H9 (cell line): ENCODE results near the gene PCDHB7. TPM values are rescaled to one million over a fixed set of nuclear protein-coding genes. Genes with fewer than 3 reads are reported as not detected.
A peak's percentile ranks its signal among the peaks of the same experiment; 100 is the strongest.
"Not testable (repeated sequence)": the region's sequence is repeated elsewhere in the genome, so short reads cannot be mapped to it uniquely, and the experiment has no call there.

Experiments used
- DNase-seq: peaks from one replicate; pipeline ENCODE4 v3.0.0-alpha.2; 2017
- H2AFZ ChIP-seq: one replicate; pipeline ENCODE4 v1.6.1; 2013; ENCODE audit warnings: mild to moderate bottlenecking, low read length, control low read depth, moderate library complexity
- H2AK5ac ChIP-seq: 2 replicates; pipeline ENCODE4 v1.6.1; 2013; ENCODE audit warnings: low read length, control low read depth, mixed read lengths; ENCODE audit not compliant: insufficient read length
- H2BK120ac ChIP-seq: one replicate; pipeline ENCODE4 v1.6.1; 2013; ENCODE audit warnings: low read depth, mild to moderate bottlenecking, low read length, control low read depth, inconsistent platforms; ENCODE audit not compliant: poor library complexity, severe bottlenecking
- H2BK12ac ChIP-seq: 2 replicates; pipeline ENCODE4 v1.6.1; 2013; ENCODE audit warnings: low read length, control low read depth, mixed read lengths, low read depth; ENCODE audit not compliant: insufficient read length
- H2BK15ac ChIP-seq: 2 replicates; pipeline ENCODE4 v1.6.1; 2013; ENCODE audit warnings: low read depth, low read length, control low read depth
- H2BK20ac ChIP-seq: one replicate; pipeline ENCODE4 v1.6.1; 2013; ENCODE audit warnings: low read depth, mild to moderate bottlenecking, low read length, control low read depth, inconsistent platforms; ENCODE audit not compliant: poor library complexity, severe bottlenecking
- H2BK5ac ChIP-seq: 2 replicates; pipeline ENCODE4 v1.6.1; 2013; ENCODE audit warnings: low read length, control low read depth, mixed read lengths; ENCODE audit not compliant: insufficient read length
- H3K14ac ChIP-seq: 2 replicates; pipeline ENCODE4 v1.6.1; 2013; ENCODE audit warnings: low read length, control low read depth; ENCODE audit not compliant: insufficient read depth
- H3K18ac ChIP-seq: 2 replicates; pipeline ENCODE4 v1.6.1; 2013; ENCODE audit warnings: low read depth, mild to moderate bottlenecking, mixed read lengths, low read length, control low read depth; ENCODE audit not compliant: insufficient read length
- H3K23ac ChIP-seq: 2 replicates; pipeline ENCODE4 v1.6.1; 2013; ENCODE audit warnings: low read length, control low read depth, mixed read lengths, low read depth; ENCODE audit not compliant: insufficient read length
- H3K23me2 ChIP-seq: 2 replicates; pipeline ENCODE4 v1.6.1; 2013; ENCODE audit warnings: low read depth, mild to moderate bottlenecking, mixed read lengths, low read length, control low read depth; ENCODE audit not compliant: insufficient read length, poor library complexity, severe bottlenecking
- H3K27ac ChIP-seq: 2 replicates; pipeline ENCODE4 v1.5.1; 2013; ENCODE audit warnings: low read length, control low read depth, mixed read lengths, low read depth; ENCODE audit not compliant: insufficient read length
- H3K27me3 ChIP-seq: 2 replicates; pipeline ENCODE4 v1.6.1; 2013; ENCODE audit warnings: low read length, control low read depth, inconsistent platforms; ENCODE audit not compliant: insufficient read depth
- H3K4ac ChIP-seq: 2 replicates; pipeline ENCODE4 v1.6.1; 2013; ENCODE audit warnings: low read depth, mild to moderate bottlenecking, control low read depth, inconsistent platforms, low read length, moderate library complexity
- H3K4me1 ChIP-seq: 2 replicates; pipeline ENCODE4 v1.6.1; 2013; ENCODE audit warnings: low read length, control low read depth, inconsistent platforms; ENCODE audit not compliant: insufficient read depth
- H3K4me2 ChIP-seq: 2 replicates; pipeline ENCODE4 v1.6.1; 2013; ENCODE audit warnings: low read length, control low read depth, mixed read lengths; ENCODE audit not compliant: insufficient read length, insufficient read depth
- H3K56ac ChIP-seq: 2 replicates; pipeline ENCODE4 v1.6.1; 2013; ENCODE audit warnings: low read depth, mild to moderate bottlenecking, mixed read lengths, low read length, control low read depth; ENCODE audit not compliant: insufficient read length
- H3K79me1 ChIP-seq: 2 replicates; pipeline ENCODE4 v1.6.1; 2013; ENCODE audit warnings: low read depth, mild to moderate bottlenecking, moderate library complexity, low read length, control low read depth, inconsistent platforms; ENCODE audit not compliant: insufficient read depth, poor library complexity, severe bottlenecking
- H3K79me2 ChIP-seq: 2 replicates; pipeline ENCODE4 v1.6.1; 2013; ENCODE audit warnings: low read length, control low read depth, inconsistent platforms; ENCODE audit not compliant: insufficient read depth
- H3K9ac ChIP-seq: 2 replicates; pipeline ENCODE4 v1.6.1; 2013; ENCODE audit warnings: low read length, control low read depth, mixed read lengths; ENCODE audit not compliant: insufficient read length; ENCODE audit errors: extremely low read depth
- H3K9me3 ChIP-seq: one replicate; pipeline ENCODE4 v1.6.1; 2013; ENCODE audit warnings: low read depth, low read length, inconsistent platforms; ENCODE audit not compliant: control insufficient read depth
- H3T11ph ChIP-seq: one replicate; pipeline ENCODE4 v1.6.1; 2013; ENCODE audit warnings: mild to moderate bottlenecking, low read length, control low read depth, inconsistent platforms
- H4K20me1 ChIP-seq: one replicate; pipeline ENCODE4 v1.6.1; 2013; ENCODE audit not compliant: control insufficient read depth, insufficient read length, insufficient read depth
- H4K5ac ChIP-seq: 2 replicates; pipeline ENCODE4 v1.6.1; 2013; ENCODE audit warnings: low read depth, mild to moderate bottlenecking, mixed read lengths, low read length, control low read depth; ENCODE audit not compliant: insufficient read length
- H4K8ac ChIP-seq: replicated peaks from 2 replicates; pipeline ENCODE4 v1.6.1; 2013; ENCODE audit warnings: low read length, control low read depth, mixed read lengths, low read depth; ENCODE audit not compliant: insufficient read length
- H4K91ac ChIP-seq: 2 replicates; pipeline ENCODE4 v1.6.1; 2013; ENCODE audit warnings: low read depth, mild to moderate bottlenecking, moderate library complexity, mixed read lengths, low read length, control low read depth; ENCODE audit not compliant: insufficient read length
- H3K27ac Mint-ChIP-seq, 3 experiments: 2 replicates in 2 of 3; 3 replicates in 1 of 3; pipeline ENCODE4 v1.8.0; 2020 to 2021; ENCODE audit warnings: mixed read lengths in 3 of 3, mild to moderate bottlenecking in 1 of 3, moderate library complexity in 1 of 3
- H3K27me3 Mint-ChIP-seq: 2 replicates; pipeline ENCODE4 v1.8.0; 2021; ENCODE audit warnings: low read depth, mild to moderate bottlenecking, moderate library complexity, mixed read lengths
- H3K36me3 Mint-ChIP-seq, 3 experiments: 2 replicates in 2 of 3; 3 replicates in 1 of 3; pipeline ENCODE4 v1.8.0; 2020 to 2021; ENCODE audit warnings: low read depth in 3 of 3, mixed read lengths in 3 of 3; ENCODE audit not compliant: insufficient read depth in 1 of 3
- H3K4me1 Mint-ChIP-seq, 2 experiments: 2 replicates each; pipeline ENCODE4 v1.8.0; 2020; ENCODE audit warnings: mixed read lengths in 2 of 2
- H3K4me3 Mint-ChIP-seq, 2 experiments: 2 replicates in 1 of 2; 3 replicates in 1 of 2; pipeline ENCODE4 v1.8.0; 2020 to 2021; ENCODE audit warnings: mild to moderate bottlenecking in 2 of 2, mixed read lengths in 2 of 2, moderate library complexity in 1 of 2
- H3K9me3 Mint-ChIP-seq, 2 experiments: 2 replicates in 1 of 2; 3 replicates in 1 of 2; pipeline ENCODE4 v1.8.0; 2020; ENCODE audit warnings: mild to moderate bottlenecking in 2 of 2, mixed read lengths in 2 of 2, moderate library complexity in 1 of 2
- CTCF ChIP-seq: fragments of 200-600 bp; sonication (generic); conservative IDR thresholded peaks from 3 replicates; pipeline ENCODE4 v1.8.0; 2021; ENCODE audit warnings: antibody characterized with exemption, mild to moderate bottlenecking
- WGBS: extraction: QIAGEN DNeasy Blood & Tissue Kit; methylation state at CpG from one replicate; pipeline ENCODE4 v1.1.7; 2013; ENCODE audit warnings: missing lambda C conversion rate, low lambda C conversion rate, mixed read lengths; ENCODE audit not compliant: insufficient read length; ENCODE audit errors: extremely low coverage; 5-methylcytosine and 5-hydroxymethylcytosine counted together
- total RNA-seq: library from RNA; stranded (reverse); gene quantifications from 2 replicates; pipeline ENCODE4 v1.2.1, GENCODE V29; 2021

The PCDHB7 gene
- total RNA-seq, 1 experiment from 2014 or later, result 0.52 TPM

GRCh38 chr5:141155540-141156374 lies 16.7 kb upstream of the PCDHB7 start:
- H3K23ac ChIP-seq, result no peak overlapping the region
- no peak overlapping the region for H2BK5ac ChIP-seq
- H3K9ac ChIP-seq, result no peak overlapping the region
- H3K23me2 ChIP-seq, result no peaks in the 10 kb centered on the region
- H2AFZ ChIP-seq, result peak overlapping the region; percentile 64
- no CpG with 5 or more reads among the region's 21 CpGs for WGBS
- peaks cover 1 to 25% (median 8%) of the 10 kb centered on the region in 3 experiments; a peak in 6 of 7 replicates for H3K36me3 Mint-ChIP-seq
- no peak overlapping the region for H3K14ac ChIP-seq
- no peak overlapping the region for H2BK120ac ChIP-seq
- H3T11ph ChIP-seq, result no peak overlapping the region
- H3K79me1 ChIP-seq, result no peaks in the 10 kb centered on the region
- H3K4me1 ChIP-seq, result no peaks in the 10 kb centered on the region
- H3K27me3 ChIP-seq, result no peaks in the 10 kb centered on the region
- no peaks in the 10 kb centered on the region for H4K20me1 ChIP-seq
- H4K8ac ChIP-seq, result no peak overlapping the region
- peaks cover 5% of the 10 kb centered on the region for H3K9me3 ChIP-seq
- H3K9me3 Mint-ChIP-seq, result peaks cover 34 to 39% of the 10 kb centered on the region in 2 experiments
- TF ChIP-seq CTCF, result peak; percentile 78
- H3K27me3 Mint-ChIP-seq, result peaks cover 4% of the 10 kb centered on the region; the same call in 1 of the 2 replicates
- H3K27ac Mint-ChIP-seq, result no peak overlapping the region
- H3K18ac ChIP-seq, result no peak overlapping the region
- no peak overlapping the region for H3K4ac ChIP-seq
- DNase-seq, result peak; percentile 54
- H2BK12ac ChIP-seq, result no peak overlapping the region
- H3K4me2 ChIP-seq, result no peak overlapping the region
- H4K5ac ChIP-seq, result no peak overlapping the region
- H2BK15ac ChIP-seq, result no peak overlapping the region
- peak overlapping the region in 1 of 2 experiments; percentile 21; a peak in 1 of 5 replicates for H3K4me3 Mint-ChIP-seq
- no peaks in the 10 kb centered on the region for H3K79me2 ChIP-seq
- H3K56ac ChIP-seq, result no peak overlapping the region
- no peak overlapping the region for H2AK5ac ChIP-seq
- H2BK20ac ChIP-seq, result no peak overlapping the region
- H3K27ac ChIP-seq, result no peak overlapping the region
- no peak overlapping the region for H4K91ac ChIP-seq
- H3K4me1 Mint-ChIP-seq, result no peaks in the 10 kb centered on the region

- H3K79me2 ChIP-seq, H2AK5ac ChIP-seq, H4K8ac ChIP-seq, H3K4ac ChIP-seq, H3K4me1 ChIP-seq, H3K79me1 ChIP-seq, H4K5ac ChIP-seq, H3K27ac Mint-ChIP-seq, H3K9me3 ChIP-seq, H3K27me3 ChIP-seq, H3K27ac ChIP-seq, H3K23me2 ChIP-seq, H3K4me2 ChIP-seq, H3K27me3 Mint-ChIP-seq, H3K18ac ChIP-seq, H2AFZ ChIP-seq, H2BK20ac ChIP-seq, DNase-seq, H3K14ac ChIP-seq, H3K23ac ChIP-seq, H3K4me3 Mint-ChIP-seq, H4K91ac ChIP-seq, H4K20me1 ChIP-seq, H2BK5ac ChIP-seq, H2BK12ac ChIP-seq, H3K56ac ChIP-seq, H3K4me1 Mint-ChIP-seq, H2BK120ac ChIP-seq, H3T11ph ChIP-seq, H2BK15ac ChIP-seq, H3K9ac ChIP-seq: not testable (repeated sequence)
- WGBS, result no CpG with 5 or more reads among the region's 38 CpGs
- Mint-ChIP-seq H3K9me3 (peaks cover 23 to 29% of the 10 kb centered on the region in 2 experiments), H3K36me3 (peaks cover 0 to 13% (median 8%) of the 10 kb centered on the region in 3 experiments; a peak in 5 of 7 replicates)
Observed at GRCh38 chr5:141157356-141157755, 15.1 kb upstream of the PCDHB7 start.
